H7 (cell line): ENCODE data around the gene CCHCR1. TPM values are rescaled to one million over a fixed set of nuclear protein-coding genes. Genes with fewer than 3 reads are reported as not detected.
"Not testable (repeated sequence)": the region's sequence is repeated elsewhere in the genome, so short reads cannot be mapped to it uniquely, and the experiment has no call there.

Source experiments
- DNase-seq: peaks from one replicate; pipeline ENCODE4 v3.0.0; 2012
- H3K27me3 ChIP-seq: 2 replicates; pipeline ENCODE4 v1.6.0; 2011; ENCODE audit warnings: mild to moderate bottlenecking, low read length; ENCODE audit not compliant: control insufficient read depth, insufficient read depth
- H3K36me3 ChIP-seq: replicated peaks from 2 replicates; pipeline ENCODE4 v1.5.1; 2011; ENCODE audit warnings: low read length; ENCODE audit not compliant: control insufficient read depth, insufficient read depth
- H3K4me3 ChIP-seq: 2 replicates; pipeline ENCODE4 v1.5.1; 2011; ENCODE audit warnings: low read depth, mild to moderate bottlenecking, control low read depth, low read length, moderate library complexity; ENCODE audit not compliant: insufficient read depth
- total RNA-seq: library from RNA; depleted of rRNA; stranded (reverse); fragments of >200 nt; shearing (Covaris generic); gene quantifications from 2 replicates; pipeline ENCODE4 v1.2.3, GENCODE V29; 2014; rRNA removed

The CCHCR1 gene
- total RNA-seq, result 54.0 and 74.8 TPM in 2 replicates

GRCh38 chr6:31157513-31158139, at the start of gene CCHCR1:
TSS of gene CCHCR1 (minus strand) at chr6:31157802. CDS start at chr6:31157600, 202 bp downstream.
- no peaks in the 10 kb centered on the region for H3K27me3 ChIP-seq
- peak; percentile 70 for DNase-seq
- peak within 1 kb of the TSS; percentile 72 for H3K4me3 ChIP-seq
- H3K36me3 ChIP-seq, result peaks cover 15% of the 10 kb centered on the region

GRCh38 chr6:31205638-31206037, 48.0 kb upstream of the CCHCR1 start:
- H3K36me3 ChIP-seq, result no peaks in the 10 kb centered on the region
- no peaks in the 10 kb centered on the region for H3K27me3 ChIP-seq

GRCh38 chr6:31204751-31205145, 47.1 kb upstream of the CCHCR1 start:
- Histone ChIP-seq H3K4me3 (no peak overlapping the region), H3K27me3 (no peaks in the 10 kb centered on the region), H3K36me3 (no peaks in the 10 kb centered on the region)
- DNase-seq, result no peak

More at GRCh38 chr6:31205638-31206037, 48.0 kb upstream of the CCHCR1 start:
- H3K4me3 ChIP-seq, result no peak overlapping the region
- DNase-seq, result no peak

- Histone ChIP-seq H3K36me3 (no peaks in the 10 kb centered on the region), H3K27me3 (no peaks in the 10 kb centered on the region), H3K4me3 (no peak overlapping the region)
- DNase-seq, result no peak
These were observed 45.9 kb upstream of the CCHCR1 start for GRCh38 chr6:31203345-31203979.

GRCh38 chr6:31202259-31203166, 44.9 kb upstream of the CCHCR1 start:
- Histone ChIP-seq H3K4me3 (no peak overlapping the region), H3K27me3 (no peaks in the 10 kb centered on the region), H3K36me3 (no peaks in the 10 kb centered on the region)
- DNase-seq, result no peak

- not testable (repeated sequence) for H3K4me3 ChIP-seq, H3K36me3 ChIP-seq, DNase-seq, H3K27me3 ChIP-seq
These were observed 41.5 kb upstream of the CCHCR1 start for GRCh38 chr6:31199105-31199452.

GRCh38 chr6:31197559-31198305, 40.1 kb upstream of the CCHCR1 start:
- Histone ChIP-seq H3K4me3 (peak overlapping the region; percentile 64), H3K27me3 (no peaks in the 10 kb centered on the region), H3K36me3 (no peaks in the 10 kb centered on the region)
- peak; percentile 70 for DNase-seq

- not testable (repeated sequence) for DNase-seq, H3K4me3 ChIP-seq, H3K27me3 ChIP-seq, H3K36me3 ChIP-seq
These were observed 38.8 kb upstream of the CCHCR1 start for GRCh38 chr6:31196251-31197022.

GRCh38 chr6:31195308-31195979, 37.8 kb upstream of the CCHCR1 start:
- not testable (repeated sequence) for H3K27me3 ChIP-seq, H3K36me3 ChIP-seq, DNase-seq, H3K4me3 ChIP-seq

- no peaks in the 10 kb centered on the region for H3K27me3 ChIP-seq
- H3K36me3 ChIP-seq, result no peaks in the 10 kb centered on the region
- DNase-seq, result no peak
- H3K4me3 ChIP-seq, result no peak overlapping the region
These were observed 36.6 kb upstream of the CCHCR1 start for GRCh38 chr6:31194061-31194834.

GRCh38 chr6:31193206-31193605, 35.6 kb upstream of the CCHCR1 start:
- no peaks in the 10 kb centered on the region for H3K27me3 ChIP-seq
- no peak overlapping the region for H3K4me3 ChIP-seq

GRCh38 chr6:31192431-31193105, 35.0 kb upstream of the CCHCR1 start:
- DNase-seq, result peak; percentile 77

More at GRCh38 chr6:31193206-31193605, 35.6 kb upstream of the CCHCR1 start:
- peak; percentile 14 for DNase-seq
- no peaks in the 10 kb centered on the region for H3K36me3 ChIP-seq

More at GRCh38 chr6:31192431-31193105, 35.0 kb upstream of the CCHCR1 start:
- H3K27me3 ChIP-seq, H3K4me3 ChIP-seq, H3K36me3 ChIP-seq: not testable (repeated sequence)
